ENCODE results near the gene TMEM266.
"Not testable (repeated sequence)": the region's sequence is repeated elsewhere in the genome, so short reads cannot be mapped to it uniquely, and the experiment has no call there.

The TMEM266 gene

DNA sequence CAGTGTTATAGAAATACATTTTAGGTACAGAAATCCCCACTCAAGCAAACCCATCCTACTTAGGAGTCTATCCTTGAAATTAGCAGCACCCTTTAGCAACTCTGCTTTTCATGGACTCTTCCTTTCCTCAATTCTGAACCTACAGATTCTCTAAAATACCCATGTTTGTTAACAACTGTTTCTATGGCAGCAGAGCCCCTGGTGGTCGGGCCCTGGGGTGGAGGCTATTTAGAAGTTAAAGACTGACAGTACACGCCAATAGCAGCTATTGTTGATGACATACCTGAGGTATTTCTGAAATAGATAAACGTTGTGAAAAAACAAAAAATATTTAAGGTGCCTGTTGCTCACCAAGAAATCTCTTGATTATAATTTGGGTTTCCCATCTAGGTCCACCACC lies 24.2 kb upstream of the TMEM266 start:
- H3K36me3 ChIP-seq (replicated peaks in 1 of 2; ENCODE audit: control insufficient read depth in 2 of 2, insufficient read depth in 2 of 2, low read length in 2 of 2), result no peaks in the 10 kb centered on the region
- H4K91ac ChIP-seq (ENCODE audit: low read depth, low read length, poor library complexity), result no peak overlapping the region
- peaks cover 0 to 10% of the 10 kb centered on the region in 2 donors for H3K4me1 ChIP-seq (ENCODE audit: control insufficient read depth in 2 of 2, insufficient read depth in 1 of 2, low read depth in 1 of 2, low read length in 2 of 2)
- H3K79me1 ChIP-seq (ENCODE audit: low read depth, low read length), result no peaks in the 10 kb centered on the region
- H3K9ac ChIP-seq (ENCODE audit: low read depth, low read length, poor library complexity), result no peak overlapping the region
- WGBS, 2 donors (ENCODE audit: extremely low coverage in 2 of 2, insufficient read length in 2 of 2, insufficient replicate concordance in 1 of 2), result no CpG with 5 or more reads among the region's 3 CpGs
- H3K27ac ChIP-seq (replicated peaks; ENCODE audit: low read length), result no peak overlapping the region
- H3K27me3 ChIP-seq (ENCODE audit: control insufficient read depth in 3 of 3, insufficient read depth in 3 of 3, low read depth in 1 of 3, low read length in 3 of 3), result peaks cover 0 to 5% (median 0%) of the 10 kb centered on the region in 3 experiments
- H2BK15ac ChIP-seq (ENCODE audit: low read length), result no peak overlapping the region
- no peaks in the 10 kb centered on the region for H3K9me3 ChIP-seq (replicated peaks in 1 of 2; ENCODE audit: control insufficient read depth in 2 of 2, insufficient read depth in 1 of 2, low read depth in 1 of 2, low read length in 2 of 2)
- no peak overlapping the region for H2AFZ ChIP-seq (ENCODE audit: low read length)
- no peak overlapping the region for H2AK5ac ChIP-seq (ENCODE audit: low read depth, low read length)
- H2BK12ac ChIP-seq (ENCODE audit: low read length), result no peak overlapping the region
- no peak for DNase-seq (ENCODE audit: low spot score)
- no peak overlapping the region for H3K4me2 ChIP-seq (ENCODE audit: insufficient read depth, low read length, poor library complexity, severe bottlenecking)
- H3K23ac ChIP-seq (ENCODE audit: low read depth, low read length, poor library complexity), result no peak overlapping the region
- no peak overlapping the region for H3K14ac ChIP-seq (ENCODE audit: low read length)
- H2BK120ac ChIP-seq (ENCODE audit: low read depth, low read length), result no peak overlapping the region
- no peak overlapping the region for H4K8ac ChIP-seq (ENCODE audit: low read depth, low read length)
- H3K4me3 ChIP-seq (ENCODE audit: low read length in 2 of 2), result no peak overlapping the region
- H2BK5ac ChIP-seq (ENCODE audit: low read length), result no peak overlapping the region
- H3K4ac ChIP-seq (ENCODE audit: low read length), result no peak overlapping the region
- no peak overlapping the region for H3K18ac ChIP-seq (ENCODE audit: low read length)

GRCh38 chr15:76038512-76038911 lies 21.3 kb upstream of the TMEM266 start:
- H2BK15ac ChIP-seq (ENCODE audit: low read length), result no peak overlapping the region
- H3K14ac ChIP-seq (ENCODE audit: low read length), result no peak overlapping the region
- no peak overlapping the region for H3K18ac ChIP-seq (ENCODE audit: low read length)
- no peak overlapping the region for H3K9ac ChIP-seq (ENCODE audit: low read depth, low read length, poor library complexity)
- no peak overlapping the region for H3K4ac ChIP-seq (ENCODE audit: low read length)
- WGBS, 2 donors (ENCODE audit: extremely low coverage in 2 of 2, insufficient read length in 2 of 2, insufficient replicate concordance in 1 of 2), result no CpG with 5 or more reads among the region's 1 CpG
- H4K91ac ChIP-seq (ENCODE audit: low read depth, low read length, poor library complexity), result no peak overlapping the region
- H3K27me3 ChIP-seq (ENCODE audit: control insufficient read depth in 3 of 3, insufficient read depth in 3 of 3, low read depth in 1 of 3, low read length in 3 of 3), result peaks cover 0 to 5% (median 0%) of the 10 kb centered on the region in 3 experiments
- no peak overlapping the region for H3K27ac ChIP-seq (replicated peaks; ENCODE audit: low read length)
- no peak overlapping the region for H4K8ac ChIP-seq (ENCODE audit: low read depth, low read length)
- H3K4me2 ChIP-seq (ENCODE audit: insufficient read depth, low read length, poor library complexity, severe bottlenecking), result no peak overlapping the region
- no peaks in the 10 kb centered on the region for H3K36me3 ChIP-seq (replicated peaks in 1 of 2; ENCODE audit: control insufficient read depth in 2 of 2, insufficient read depth in 2 of 2, low read length in 2 of 2)
- DNase-seq (ENCODE audit: low spot score), result no peak
- H3K9me3 ChIP-seq (replicated peaks in 1 of 2; ENCODE audit: control insufficient read depth in 2 of 2, insufficient read depth in 1 of 2, low read depth in 1 of 2, low read length in 2 of 2), result no peaks in the 10 kb centered on the region
- no peak overlapping the region for H2BK12ac ChIP-seq (ENCODE audit: low read length)
- H3K79me1 ChIP-seq (ENCODE audit: low read depth, low read length), result no peaks in the 10 kb centered on the region
- H3K4me3 ChIP-seq (ENCODE audit: low read length in 2 of 2), result no peak overlapping the region
- no peak overlapping the region for H2AK5ac ChIP-seq (ENCODE audit: low read depth, low read length)
- no peak overlapping the region for H2AFZ ChIP-seq (ENCODE audit: low read length)
- H2BK5ac ChIP-seq (ENCODE audit: low read length), result no peak overlapping the region
- H3K4me1 ChIP-seq (ENCODE audit: control insufficient read depth in 2 of 2, insufficient read depth in 1 of 2, low read depth in 1 of 2, low read length in 2 of 2), result peaks cover 0 to 10% of the 10 kb centered on the region in 2 donors
- no peak overlapping the region for H2BK120ac ChIP-seq (ENCODE audit: low read depth, low read length)
- no peak overlapping the region for H3K23ac ChIP-seq (ENCODE audit: low read depth, low read length, poor library complexity)

GRCh38 chr15:76054201-76054600 lies 5.6 kb upstream of the TMEM266 start:
- H3K4me3 ChIP-seq (ENCODE audit: low read length in 2 of 2); H3K36me3 ChIP-seq (replicated peaks in 1 of 2; ENCODE audit: control insufficient read depth in 2 of 2, insufficient read depth in 2 of 2, low read length in 2 of 2); H4K8ac ChIP-seq (ENCODE audit: low read depth, low read length); H4K91ac ChIP-seq (ENCODE audit: low read depth, low read length, poor library complexity); H3K4me1 ChIP-seq (ENCODE audit: control insufficient read depth in 2 of 2, insufficient read depth in 1 of 2, low read depth in 1 of 2, low read length in 2 of 2); H3K9ac ChIP-seq (ENCODE audit: low read depth, low read length, poor library complexity); H3K27ac ChIP-seq (replicated peaks; ENCODE audit: low read length); H3K9me3 ChIP-seq (replicated peaks in 1 of 2; ENCODE audit: control insufficient read depth in 2 of 2, insufficient read depth in 1 of 2, low read depth in 1 of 2, low read length in 2 of 2); H2BK5ac ChIP-seq (ENCODE audit: low read length); H3K23ac ChIP-seq (ENCODE audit: low read depth, low read length, poor library complexity); H2AK5ac ChIP-seq (ENCODE audit: low read depth, low read length); H2BK12ac ChIP-seq (ENCODE audit: low read length); H3K4ac ChIP-seq (ENCODE audit: low read length); H2BK120ac ChIP-seq (ENCODE audit: low read depth, low read length); H3K18ac ChIP-seq (ENCODE audit: low read length); H3K14ac ChIP-seq (ENCODE audit: low read length); H2BK15ac ChIP-seq (ENCODE audit: low read length); H3K79me1 ChIP-seq (ENCODE audit: low read depth, low read length); H2AFZ ChIP-seq (ENCODE audit: low read length); DNase-seq (ENCODE audit: low spot score); H3K4me2 ChIP-seq (ENCODE audit: insufficient read depth, low read length, poor library complexity, severe bottlenecking): not testable (repeated sequence)
- peaks cover 0 to 20% (median 0%) of the 10 kb centered on the region in 3 experiments for H3K27me3 ChIP-seq (ENCODE audit: control insufficient read depth in 3 of 3, insufficient read depth in 3 of 3, low read depth in 1 of 3, low read length in 3 of 3)
- no CpG with 5 or more reads among the region's 10 CpGs for WGBS, 2 donors (ENCODE audit: extremely low coverage in 2 of 2, insufficient read length in 2 of 2, insufficient replicate concordance in 1 of 2)

DNA sequence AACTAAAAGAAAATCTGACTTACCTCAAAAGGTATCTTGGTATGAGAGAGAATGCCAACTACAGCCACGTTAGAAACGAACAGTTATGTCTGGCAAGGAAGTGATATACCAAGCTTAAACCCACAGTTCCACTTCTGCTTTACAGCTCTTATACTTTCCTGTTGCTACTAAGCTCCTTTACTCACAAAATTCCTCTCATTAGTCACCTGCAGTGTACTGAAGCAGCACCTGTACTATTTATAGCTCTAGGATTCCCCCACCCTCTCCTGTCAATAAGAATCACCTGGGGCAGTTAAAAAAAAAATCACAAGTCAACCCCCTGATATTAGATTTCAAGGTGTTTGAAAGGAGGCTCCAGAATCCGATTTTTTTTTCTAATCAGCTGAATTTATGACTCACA lies 2.9 kb upstream of the TMEM266 start:
- no peak overlapping the region for H3K18ac ChIP-seq (ENCODE audit: low read length)
- H3K4ac ChIP-seq (ENCODE audit: low read length), result no peak overlapping the region
- H3K4me1 ChIP-seq (ENCODE audit: control insufficient read depth in 2 of 2, insufficient read depth in 1 of 2, low read depth in 1 of 2, low read length in 2 of 2), result peaks cover 5 to 6% of the 10 kb centered on the region in 2 donors
- no peaks in the 10 kb centered on the region for H3K79me1 ChIP-seq (ENCODE audit: low read depth, low read length)
- no peak overlapping the region for H4K8ac ChIP-seq (ENCODE audit: low read depth, low read length)
- H3K23ac ChIP-seq (ENCODE audit: low read depth, low read length, poor library complexity), result no peak overlapping the region
- H3K4me2 ChIP-seq (ENCODE audit: insufficient read depth, low read length, poor library complexity, severe bottlenecking), result no peak overlapping the region
- H4K91ac ChIP-seq (ENCODE audit: low read depth, low read length, poor library complexity), result no peak overlapping the region
- H2BK120ac ChIP-seq (ENCODE audit: low read depth, low read length), result no peak overlapping the region
- H3K4me3 ChIP-seq (ENCODE audit: low read length in 2 of 2), result no peak overlapping the region
- DNase-seq (ENCODE audit: low spot score), result no peak
- H3K36me3 ChIP-seq (replicated peaks in 1 of 2; ENCODE audit: control insufficient read depth in 2 of 2, insufficient read depth in 2 of 2, low read length in 2 of 2), result no peaks in the 10 kb centered on the region
- H2BK15ac ChIP-seq (ENCODE audit: low read length), result no peak overlapping the region
- no peak overlapping the region for H2AFZ ChIP-seq (ENCODE audit: low read length)
- H3K9ac ChIP-seq (ENCODE audit: low read depth, low read length, poor library complexity), result no peak overlapping the region
- peaks cover 3 to 41% (median 14%) of the 10 kb centered on the region in 3 experiments for H3K27me3 ChIP-seq (ENCODE audit: control insufficient read depth in 3 of 3, insufficient read depth in 3 of 3, low read depth in 1 of 3, low read length in 3 of 3)
- H2BK5ac ChIP-seq (ENCODE audit: low read length), result no peak overlapping the region
- no peaks in the 10 kb centered on the region for H3K9me3 ChIP-seq (replicated peaks in 1 of 2; ENCODE audit: control insufficient read depth in 2 of 2, insufficient read depth in 1 of 2, low read depth in 1 of 2, low read length in 2 of 2)
- no CpG with 5 or more reads among the region's 3 CpGs for WGBS, 2 donors (ENCODE audit: extremely low coverage in 2 of 2, insufficient read length in 2 of 2, insufficient replicate concordance in 1 of 2)
- no peak overlapping the region for H2BK12ac ChIP-seq (ENCODE audit: low read length)
- H3K27ac ChIP-seq (replicated peaks; ENCODE audit: low read length), result no peak overlapping the region
- no peak overlapping the region for H3K14ac ChIP-seq (ENCODE audit: low read length)
- H2AK5ac ChIP-seq (ENCODE audit: low read depth, low read length), result no peak overlapping the region

Data from neuronal stem cell (in vitro differentiated cells).